ENCODE data around the gene LMAN2L. TPM values are rescaled to one million over a fixed set of nuclear protein-coding genes. Genes with fewer than 3 reads are reported as not detected.
A peak's percentile ranks its signal among the peaks of the same experiment; 100 is the strongest.

LMAN2L gene
- total RNA-seq, 1 experiment from 2014 or later: 24.0 TPM

DNA sequence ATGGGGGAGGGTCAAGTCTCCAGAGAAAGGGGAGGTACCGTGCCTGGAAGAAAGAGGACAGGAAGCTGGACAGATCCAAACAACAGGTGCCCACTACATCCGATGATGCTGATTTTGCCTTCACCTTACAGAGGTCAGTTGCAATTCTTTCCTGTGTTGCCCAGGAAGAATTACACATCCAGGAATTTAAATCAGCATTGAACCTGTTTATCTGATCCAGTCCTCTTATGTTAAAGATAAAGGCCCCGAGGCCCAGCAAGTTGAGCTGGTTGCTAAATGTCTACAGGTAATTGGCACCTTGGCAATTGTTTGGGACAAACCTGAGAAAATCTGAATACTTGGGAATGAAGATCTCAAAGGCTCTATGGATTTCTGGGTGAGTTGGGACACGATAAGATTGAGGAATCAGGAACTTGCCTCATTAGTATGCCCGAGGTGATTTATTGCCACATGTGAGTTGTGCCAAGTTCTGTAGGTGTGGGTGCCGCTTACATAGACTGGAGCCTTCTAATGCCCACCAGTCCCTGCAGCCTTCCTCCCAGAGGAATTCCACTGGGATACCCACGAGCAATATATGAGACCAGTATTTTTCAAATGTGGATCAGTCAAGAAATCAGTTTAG lies 13.9 kb upstream of the LMAN2L start:
- ChIA-PET POLR2A (ENCODE audit: low non-redundant PET) (no interaction called here), CTCF (no interaction called here)
- no peak overlapping the region for H3K4me3 ChIP-seq (ENCODE audit: low read depth, low read length, poor library complexity, severe bottlenecking)
- no peak overlapping the region for H3K27ac ChIP-seq (ENCODE audit: low read depth, low read length, poor library complexity, severe bottlenecking)
- TF ChIP-seq EZH2 (IDR thresholded peaks at IDR 0.05; ENCODE audit: borderline replicate concordance, low read depth, low read length, poor library complexity, severe bottlenecking): no peak
- TF ChIP-seq, protein P1, sequence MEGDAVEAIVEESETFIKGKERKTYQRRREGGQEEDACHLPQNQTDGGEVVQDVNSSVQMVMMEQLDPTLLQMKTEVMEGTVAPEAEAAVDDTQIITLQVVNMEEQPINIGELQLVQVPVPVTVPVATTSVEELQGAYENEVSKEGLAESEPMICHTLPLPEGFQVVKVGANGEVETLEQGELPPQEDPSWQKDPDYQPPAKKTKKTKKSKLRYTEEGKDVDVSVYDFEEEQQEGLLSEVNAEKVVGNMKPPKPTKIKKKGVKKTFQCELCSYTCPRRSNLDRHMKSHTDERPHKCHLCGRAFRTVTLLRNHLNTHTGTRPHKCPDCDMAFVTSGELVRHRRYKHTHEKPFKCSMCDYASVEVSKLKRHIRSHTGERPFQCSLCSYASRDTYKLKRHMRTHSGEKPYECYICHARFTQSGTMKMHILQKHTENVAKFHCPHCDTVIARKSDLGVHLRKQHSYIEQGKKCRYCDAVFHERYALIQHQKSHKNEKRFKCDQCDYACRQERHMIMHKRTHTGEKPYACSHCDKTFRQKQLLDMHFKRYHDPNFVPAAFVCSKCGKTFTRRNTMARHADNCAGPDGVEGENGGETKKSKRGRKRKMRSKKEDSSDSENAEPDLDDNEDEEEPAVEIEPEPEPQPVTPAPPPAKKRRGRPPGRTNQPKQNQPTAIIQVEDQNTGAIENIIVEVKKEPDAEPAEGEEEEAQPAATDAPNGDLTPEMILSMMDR (conservative IDR thresholded peaks at IDR 0.05; ENCODE audit: low read depth, low read length): no peak
- no peaks in the 10 kb centered on the region for H3K4me1 ChIP-seq (ENCODE audit: insufficient read depth, low read length, poor library complexity, severe bottlenecking)
- no TSS peak for BruUV-seq (replicated peaks)
- DNase-seq (ENCODE audit: low spot score): no peak
- H3K36me3 ChIP-seq (ENCODE audit: insufficient read depth, low read length, poor library complexity, severe bottlenecking): no peaks in the 10 kb centered on the region
- no peaks in the 10 kb centered on the region for H3K9me3 ChIP-seq (ENCODE audit: low read depth, low read length, poor library complexity, severe bottlenecking)
- no peaks in the 10 kb centered on the region for H3K27me3 ChIP-seq (replicated peaks; ENCODE audit: insufficient read depth, low read depth, low read length, poor library complexity)
- intact Hi-C loops (cut with micrococcal nuclease; ENCODE audit: unreplicated experiment): no loop called here

DNA sequence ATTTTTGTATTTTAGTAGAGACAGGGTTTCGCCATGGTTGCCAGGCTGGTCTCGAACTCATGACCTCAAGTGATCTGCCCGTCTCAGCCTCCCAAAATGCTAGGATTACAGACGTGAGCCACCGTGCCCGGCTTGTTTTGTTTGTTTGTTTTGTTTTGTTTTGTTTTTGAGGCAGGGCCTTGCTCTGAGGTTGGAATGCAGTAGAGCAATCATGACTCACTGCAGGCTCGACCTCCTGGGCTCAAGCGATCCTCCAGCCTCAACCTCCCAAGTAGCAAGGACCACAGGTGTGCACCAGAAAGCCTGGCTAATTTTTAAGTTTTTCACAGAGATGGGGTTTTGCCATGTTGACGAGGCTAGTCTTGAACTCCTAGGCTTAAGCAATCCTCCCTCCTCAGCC lies 11.9 kb upstream of the LMAN2L start:
- no TSS peak for BruUV-seq (replicated peaks)
- H3K4me3 ChIP-seq (ENCODE audit: low read depth, low read length, poor library complexity, severe bottlenecking): no peak overlapping the region
- intact Hi-C loops (cut with micrococcal nuclease; ENCODE audit: unreplicated experiment): no loop called here
- POLR2A ChIA-PET (ENCODE audit: low non-redundant PET): no interaction called here
- no peak for TF ChIP-seq EZH2 (IDR thresholded peaks at IDR 0.05; ENCODE audit: borderline replicate concordance, low read depth, low read length, poor library complexity, severe bottlenecking)
- TF ChIP-seq, protein P1 (conservative IDR thresholded peaks at IDR 0.05; ENCODE audit: low read depth, low read length): no peak
- peaks cover 15% of the 10 kb centered on the region for H3K4me1 ChIP-seq (ENCODE audit: insufficient read depth, low read length, poor library complexity, severe bottlenecking)
- no peak for DNase-seq (ENCODE audit: low spot score)
- no peaks in the 10 kb centered on the region for H3K36me3 ChIP-seq (ENCODE audit: insufficient read depth, low read length, poor library complexity, severe bottlenecking)
- no peaks in the 10 kb centered on the region for H3K9me3 ChIP-seq (ENCODE audit: low read depth, low read length, poor library complexity, severe bottlenecking)
- CTCF ChIA-PET: no interaction called here
- no peak overlapping the region for H3K27ac ChIP-seq (ENCODE audit: low read depth, low read length, poor library complexity, severe bottlenecking)
- H3K27me3 ChIP-seq (replicated peaks; ENCODE audit: insufficient read depth, low read depth, low read length, poor library complexity): no peaks in the 10 kb centered on the region

DNA sequence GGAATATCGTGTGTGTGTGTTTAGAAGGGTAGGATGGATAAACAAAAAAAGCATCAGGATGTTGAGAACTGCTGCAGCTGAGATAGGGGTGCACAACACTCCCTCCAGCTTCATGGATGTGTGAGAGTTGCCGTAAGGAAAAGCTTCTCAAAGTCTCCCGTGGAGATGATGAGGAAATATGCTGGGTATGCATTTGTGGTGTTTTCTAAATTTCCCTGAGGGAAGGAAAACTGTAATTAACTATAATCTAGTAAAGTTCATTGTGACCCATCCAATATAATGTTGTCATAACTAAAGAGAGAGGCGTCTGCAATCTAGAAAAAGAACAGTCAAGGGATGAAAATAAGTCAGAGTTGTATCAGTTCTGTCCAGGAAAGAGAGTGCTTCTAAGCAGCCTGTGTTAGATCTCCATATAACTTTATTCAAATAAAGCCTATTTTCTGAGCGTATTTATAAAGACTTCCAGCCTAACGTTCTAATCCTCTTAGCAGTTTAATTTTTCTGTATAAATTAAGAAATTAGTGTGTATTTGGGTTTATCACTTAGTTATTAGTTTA lies 7.3 kb upstream of the LMAN2L start:
- Histone ChIP-seq H3K4me3 (ENCODE audit: low read depth, low read length, poor library complexity, severe bottlenecking) (peak overlapping the region; percentile 10), H3K27me3 (replicated peaks; ENCODE audit: insufficient read depth, low read depth, low read length, poor library complexity) (no peaks in the 10 kb centered on the region), H3K4me1 (ENCODE audit: insufficient read depth, low read length, poor library complexity, severe bottlenecking) (peaks cover 19% of the 10 kb centered on the region), H3K27ac (ENCODE audit: low read depth, low read length, poor library complexity, severe bottlenecking) (no peak overlapping the region), H3K9me3 (ENCODE audit: low read depth, low read length, poor library complexity, severe bottlenecking) (no peaks in the 10 kb centered on the region), H3K36me3 (ENCODE audit: insufficient read depth, low read length, poor library complexity, severe bottlenecking) (no peaks in the 10 kb centered on the region)
- CTCF ChIA-PET: no interaction called here
- no peak for TF ChIP-seq EZH2 (IDR thresholded peaks at IDR 0.05; ENCODE audit: borderline replicate concordance, low read depth, low read length, poor library complexity, severe bottlenecking)
- TF ChIP-seq, protein P1 (conservative IDR thresholded peaks at IDR 0.05; ENCODE audit: low read depth, low read length): no peak
- intact Hi-C loops (cut with micrococcal nuclease; ENCODE audit: unreplicated experiment): loop anchor here (5.0 kb wide), 1 partner anchor 110 kb away; the partner anchor contains the start of gene KANSL3
- peak; percentile 70 for DNase-seq (ENCODE audit: low spot score)
- POLR2A ChIA-PET (ENCODE audit: low non-redundant PET): no interaction called here
- no TSS peak for BruUV-seq (replicated peaks)

Measured in A673 (cell line).